ENCODE results near the gene BIRC6. TPM values are rescaled to one million over a fixed set of nuclear protein-coding genes. Genes with fewer than 3 reads are reported as not detected.

The BIRC6 gene
- total and polyA plus RNA-seq, 11 donors, result 11.0 to 68.0 (median 51.9) TPM

- DNase-seq, result no peak
- ATAC-seq, result no peak
- Histone ChIP-seq H3K9me3 (no peaks in the 10 kb centered on the region), H3K4me1 (no peaks in the 10 kb centered on the region), H3K27ac (no peak overlapping the region), H3K27me3 (no peaks in the 10 kb centered on the region), H3K36me3 (peaks cover 0 to 100% (median 88%) of the 10 kb centered on the region in 9 donors), H3K4me3 (no peak overlapping the region)
- TF ChIP-seq POLR2A (IDR thresholded peaks at IDR 0.05) (no peak), CTCF (IDR thresholded peaks at IDR 0.05) (no peak)
- intact Hi-C loops (cut with DNase I), result no loop called here
- 92 to 100% (median 94%) methylated on average over 1 of the region's 1 CpG for WGBS, 4 donors
Measured at GRCh38 chr2:32614084-32614483, 257.3 kb downstream of the BIRC6 start.

GRCh38 chr2:32617599-32618189, 260.9 kb downstream of the BIRC6 start:
- ATAC-seq (no peak), DNase-seq (no peak)
- 92 to 96% (median 94%) methylated on average over 5 of the region's 5 CpGs for WGBS, 4 donors
- Histone ChIP-seq H3K27me3 (no peaks in the 10 kb centered on the region), H3K36me3 (peaks cover 0 to 86% (median 78%) of the 10 kb centered on the region in 9 donors), H3K27ac (no peak overlapping the region), H3K4me1 (peaks cover 0 to 8% (median 5%) of the 10 kb centered on the region in 12 donors), H3K4me3 (no peak overlapping the region), H3K9me3 (no peaks in the 10 kb centered on the region)
- TF ChIP-seq POLR2A (IDR thresholded peaks at IDR 0.05) (no peak), CTCF (IDR thresholded peaks at IDR 0.05) (no peak)
- intact Hi-C loops (cut with DNase I), result no loop called here

GRCh38 chr2:32622570-32623310, 265.9 kb downstream of the BIRC6 start:
- Histone ChIP-seq H3K4me1 (peaks cover 0 to 19% (median 10%) of the 10 kb centered on the region in 12 donors), H3K27ac (peak overlapping the region in 10 of 12 donors; percentile 19 to 61 (median 46)), H3K4me3 (no peak overlapping the region), H3K9me3 (no peaks in the 10 kb centered on the region), H3K36me3 (peaks cover 0 to 39% (median 29%) of the 10 kb centered on the region in 9 donors), H3K27me3 (no peaks in the 10 kb centered on the region)
- TF ChIP-seq CTCF (IDR thresholded peaks at IDR 0.05) (no peak), POLR2A (IDR thresholded peaks at IDR 0.05) (no peak)
- intact Hi-C loops (cut with DNase I), result loop anchor here in 1 of 10 donors (10.0 kb wide), 1 partner anchor 402 kb away; no protein-coding TSS in a partner anchor
- ATAC-seq, result peak in 3 of 4 donors; percentile 25 to 56 (median 27)
- no peak for DNase-seq
- WGBS, 4 donors, result 33 to 38% (median 35%) methylated on average over 2 of the region's 2 CpGs

- no peak overlapping the region for H3K4me3 ChIP-seq
- ATAC-seq, result no peak
- H3K36me3 ChIP-seq, result peaks cover 0 to 34% (median 23%) of the 10 kb centered on the region in 9 donors
- WGBS, 4 donors, result 85 to 96% (median 92%) methylated on average over 6 of the region's 6 CpGs
- no peak for TF ChIP-seq POLR2A (IDR thresholded peaks at IDR 0.05)
- no peak for TF ChIP-seq CTCF (IDR thresholded peaks at IDR 0.05)
- no peaks in the 10 kb centered on the region for H3K27me3 ChIP-seq
- DNase-seq, result no peak
- no peaks in the 10 kb centered on the region for H3K9me3 ChIP-seq
- H3K4me1 ChIP-seq, result peaks cover 0 to 19% (median 10%) of the 10 kb centered on the region in 12 donors
- H3K27ac ChIP-seq, result peak overlapping the region in 4 of 12 donors; percentile 19 to 61 (median 48)
- intact Hi-C loops (cut with DNase I), result loop anchor here in 1 of 10 donors (10.0 kb wide), 1 partner anchor 401 kb away; no protein-coding TSS in a partner anchor
Measured at GRCh38 chr2:32623311-32623706, 266.5 kb downstream of the BIRC6 start.

All from heart left ventricle (tissue), 16 donors.